22Rv1 (cell line): ENCODE data around the gene TPK1.

Experiments used
- H3K27ac ChIP-seq: fragments of 450-650 bp; 2 replicates; pipeline ENCODE4 v1.5.1; 2017
- CTCF ChIP-seq: fragments of 450-650 bp; IDR thresholded peaks from 2 replicates; pipeline ENCODE4 v1.5.1; 2017; ENCODE audit warnings: mild to moderate bottlenecking
- ZFX ChIP-seq: fragments of 450-650 bp; IDR thresholded peaks from 2 replicates; pipeline ENCODE4 v1.6.1; 2017; ENCODE audit warnings: antibody characterized with exemption, borderline replicate concordance

The TPK1 gene

GRCh38 chr7:144822223-144822622, 13.6 kb downstream of the TPK1 start:
- H3K27ac ChIP-seq = no peak overlapping the region
- TF ChIP-seq ZFX (no peak), CTCF (no peak)

GRCh38 chr7:144821067-144821466, 14.8 kb downstream of the TPK1 start:
- TF ChIP-seq CTCF (no peak), ZFX (no peak)

GRCh38 chr7:144820552-144820951, 15.3 kb downstream of the TPK1 start:
- TF ChIP-seq CTCF (no peak), ZFX (no peak)
- no peak overlapping the region for H3K27ac ChIP-seq

More at GRCh38 chr7:144821067-144821466, 14.8 kb downstream of the TPK1 start:
- H3K27ac ChIP-seq = no peak overlapping the region

GRCh38 chr7:144819566-144819965, 16.3 kb downstream of the TPK1 start:
- no peak overlapping the region for H3K27ac ChIP-seq
- no peak for TF ChIP-seq ZFX
- no peak for TF ChIP-seq CTCF

GRCh38 chr7:144818511-144818910, 17.3 kb downstream of the TPK1 start:
- H3K27ac ChIP-seq = no peak overlapping the region
- TF ChIP-seq ZFX (no peak), CTCF (no peak)

- H3K27ac ChIP-seq = no peak overlapping the region
- TF ChIP-seq ZFX (no peak), CTCF (no peak)
Observed at GRCh38 chr7:144817001-144817400, 18.9 kb downstream of the TPK1 start.

- TF ChIP-seq CTCF (no peak), ZFX (no peak)
- H3K27ac ChIP-seq = no peak overlapping the region
Observed at GRCh38 chr7:144814299-144814698, 21.6 kb downstream of the TPK1 start.
